Fibroblast of lung (primary cell): Measurements from ENCODE around the gene SH3D19. TPM values are rescaled to one million over a fixed set of nuclear protein-coding genes. Genes with fewer than 3 reads are reported as not detected.

Experiments
- DNase-seq, 2 donors: peaks; one replicate each; pipeline versions ENCODE4 v3.0.0 to v3.0.0-alpha.2; 2010; ENCODE audit warnings: low read depth in 2 of 2
- H2AFZ ChIP-seq: 2 replicates; pipeline ENCODE4 v1.5.1; 2012; ENCODE audit warnings: low read length, control low read depth, inconsistent platforms
- H3K27ac ChIP-seq: 2 replicates; pipeline ENCODE4 v1.5.1; 2011; ENCODE audit warnings: low read length, control low read depth; ENCODE audit not compliant: insufficient read depth
- H3K27me3 ChIP-seq: 2 replicates; pipeline ENCODE4 v1.5.1; 2011; ENCODE audit warnings: mild to moderate bottlenecking, low read length; ENCODE audit not compliant: control insufficient read depth, insufficient read depth
- H3K36me3 ChIP-seq: 2 replicates; pipeline ENCODE4 v1.5.1; 2011; ENCODE audit warnings: low read length; ENCODE audit not compliant: control insufficient read depth, insufficient read depth
- H3K4me1 ChIP-seq: 2 replicates; pipeline ENCODE4 v1.5.1; 2011; ENCODE audit warnings: low read length; ENCODE audit not compliant: control insufficient read depth, insufficient read depth; ENCODE audit errors: extremely low read depth
- H3K4me2 ChIP-seq: 2 replicates; pipeline ENCODE4 v1.5.1; 2011; ENCODE audit warnings: low read length, control low read depth; ENCODE audit not compliant: insufficient read depth; ENCODE audit errors: extremely low read depth
- H3K4me3 ChIP-seq, 4 experiments: fragments of 200-600 bp in 1 of 4; sonication (generic) in 1 of 4; replicated peaks in 1 of 4; 2 replicates each; pipeline ENCODE4 v1.5.1; 2011 to 2016; ENCODE audit warnings: low read length in 4 of 4, low read depth in 3 of 4, mild to moderate bottlenecking in 3 of 4, control low read depth in 2 of 4, inconsistent platforms in 1 of 4, mixed read lengths in 1 of 4; ENCODE audit not compliant: insufficient read depth in 1 of 4; ENCODE audit errors: control extremely low read depth in 1 of 4
- H3K79me2 ChIP-seq: 2 replicates; pipeline ENCODE4 v1.5.1; 2012; ENCODE audit warnings: mild to moderate bottlenecking, low read length, inconsistent platforms; ENCODE audit not compliant: control insufficient read depth, insufficient read depth
- H3K9ac ChIP-seq: 2 replicates; pipeline ENCODE4 v1.5.1; 2011; ENCODE audit warnings: mild to moderate bottlenecking, low read length, control low read depth; ENCODE audit not compliant: insufficient read depth
- H3K9me3 ChIP-seq: 2 replicates; pipeline ENCODE4 v1.5.1; 2012; ENCODE audit warnings: low read depth, low read length; ENCODE audit not compliant: control insufficient read depth, insufficient read depth
- H4K20me1 ChIP-seq: 2 replicates; pipeline ENCODE4 v1.5.1; 2011; ENCODE audit warnings: low read length; ENCODE audit not compliant: control insufficient read depth, insufficient read depth; ENCODE audit errors: extremely low read depth
- EZH2 ChIP-seq: IDR thresholded peaks from 2 replicates; pipeline ENCODE4 v1.5.1; 2012; ENCODE audit warnings: low read length, control low read depth, mild to moderate bottlenecking; ENCODE audit errors: missing control alignments
- polyA plus RNA-seq, 2 donors: library from polyadenylated mRNA; depleted of rRNA in 1 of 2; stranded (reverse) in 1 of 2; unstranded in 1 of 2; fragments of >200 nt; gene quantifications; 2 replicates each; pipeline ENCODE4 v1.2.1, GENCODE V29; 2011 to 2012; ENCODE audit warnings: missing spikeins in 1 of 2
- total RNA-seq: library from RNA; depleted of rRNA; stranded (reverse); fragments of >200 nt; gene quantifications from 2 replicates; pipeline ENCODE4 v1.2.1, GENCODE V29; 2014
- TF ChIP-seq, protein P1 (sequence below), 2 donors: IDR thresholded peaks in 1 of 2; conservative IDR thresholded peaks in 1 of 2; 1 replicate in 1 of 2; 2 replicates in 1 of 2; pipeline ENCODE4 v1.5.1; 2011 to 2012; ENCODE audit warnings: low read length in 2 of 2, control low read depth in 1 of 2, inconsistent platforms in 1 of 2, low read depth in 1 of 2, mild to moderate bottlenecking in 1 of 2

SH3D19 gene
- total and polyA plus RNA-seq, 2 donors (not counting 1 experiment from before 2014, with no cell fraction given), result 31.4 to 41.3 TPM

DNA sequence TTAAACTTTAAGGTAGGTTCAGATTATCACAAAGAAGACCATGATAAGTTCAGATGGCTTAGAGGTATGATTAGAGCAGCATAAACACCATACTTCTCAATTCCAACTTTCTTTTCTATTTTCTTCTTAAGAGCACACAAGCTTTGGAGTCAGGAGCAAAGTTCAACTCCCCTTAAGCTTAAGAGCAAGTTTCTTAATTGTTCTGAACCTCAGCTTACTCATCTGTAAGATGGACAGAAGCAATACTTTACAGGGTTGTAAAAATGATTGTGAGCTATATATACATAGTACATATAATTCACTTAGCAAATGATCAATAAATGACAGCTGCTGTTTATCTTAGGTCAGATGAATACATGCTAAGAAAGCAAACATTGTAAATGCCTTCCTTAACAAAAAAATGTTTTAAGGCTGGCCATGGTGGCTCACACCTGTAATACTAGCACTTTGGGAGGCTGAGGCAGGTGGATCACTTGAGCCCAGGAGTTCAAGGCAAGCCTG is 250.9 kb downstream of the SH3D19 start:
- Histone ChIP-seq H3K79me2 (no peaks in the 10 kb centered on the region), H3K27ac (no peak overlapping the region), H3K4me3 (no peak overlapping the region), H3K27me3 (no peaks in the 10 kb centered on the region), H3K4me2 (no peak overlapping the region), H3K4me1 (no peaks in the 10 kb centered on the region), H3K36me3 (no peaks in the 10 kb centered on the region), H3K9ac (no peak overlapping the region), H4K20me1 (no peaks in the 10 kb centered on the region), H3K9me3 (no peaks in the 10 kb centered on the region), H2AFZ (no peak overlapping the region)
- TF ChIP-seq, protein P1, sequence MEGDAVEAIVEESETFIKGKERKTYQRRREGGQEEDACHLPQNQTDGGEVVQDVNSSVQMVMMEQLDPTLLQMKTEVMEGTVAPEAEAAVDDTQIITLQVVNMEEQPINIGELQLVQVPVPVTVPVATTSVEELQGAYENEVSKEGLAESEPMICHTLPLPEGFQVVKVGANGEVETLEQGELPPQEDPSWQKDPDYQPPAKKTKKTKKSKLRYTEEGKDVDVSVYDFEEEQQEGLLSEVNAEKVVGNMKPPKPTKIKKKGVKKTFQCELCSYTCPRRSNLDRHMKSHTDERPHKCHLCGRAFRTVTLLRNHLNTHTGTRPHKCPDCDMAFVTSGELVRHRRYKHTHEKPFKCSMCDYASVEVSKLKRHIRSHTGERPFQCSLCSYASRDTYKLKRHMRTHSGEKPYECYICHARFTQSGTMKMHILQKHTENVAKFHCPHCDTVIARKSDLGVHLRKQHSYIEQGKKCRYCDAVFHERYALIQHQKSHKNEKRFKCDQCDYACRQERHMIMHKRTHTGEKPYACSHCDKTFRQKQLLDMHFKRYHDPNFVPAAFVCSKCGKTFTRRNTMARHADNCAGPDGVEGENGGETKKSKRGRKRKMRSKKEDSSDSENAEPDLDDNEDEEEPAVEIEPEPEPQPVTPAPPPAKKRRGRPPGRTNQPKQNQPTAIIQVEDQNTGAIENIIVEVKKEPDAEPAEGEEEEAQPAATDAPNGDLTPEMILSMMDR (conservative IDR thresholded peaks at IDR 0.05 in 1 of 2, IDR thresholded peaks at IDR 0.05 in 1 of 2; ENCODE audit: low read depth in 1 of 2, low read length in 2 of 2), result no peak
- TF ChIP-seq EZH2, result no peak
- DNase-seq, result no peak

Other genes starting within 250 kb of the SH3D19 start
- 1,918 and 2,917 TPM in 2 replicates for gene RPS3A, start 226.0 kb downstream of the SH3D19 start, total RNA-seq
- 2,236 and 2,843 TPM in 2 replicates for gene RPS3A, start 226.0 kb downstream of the SH3D19 start, polyA plus RNA-seq
- gene PRSS48, start 48.4 kb downstream of the SH3D19 start, total RNA-seq, result not detected in 2 replicates
- not detected in 2 replicates for gene PRSS48, start 48.4 kb downstream of the SH3D19 start, polyA plus RNA-seq
- gene FHIP1A, start 83.6 kb upstream of the SH3D19 start, total RNA-seq, result under 0.01 TPM in 2 replicates
- 0.07 and 0.09 TPM in 2 replicates for gene FHIP1A, start 83.6 kb upstream of the SH3D19 start, polyA plus RNA-seq